GM12874 (cell line): ENCODE data around the gene AFAP1.

ENCODE experiments used
- CTCF ChIP-seq: IDR thresholded peaks from 2 replicates; pipeline ENCODE4 v1.5.1; 2011; ENCODE audit warnings: low read depth, mild to moderate bottlenecking, control low read depth, low read length, moderate library complexity; ENCODE audit not compliant: insufficient read depth

AFAP1 gene

GRCh38 chr4:7886007-7886973 is 53.4 kb downstream of the AFAP1 start:
- no peak for TF ChIP-seq CTCF

GRCh38 chr4:7885216-7886006 is 54.2 kb downstream of the AFAP1 start:
- TF ChIP-seq CTCF, result no peak

GRCh38 chr4:7880683-7881082 is 59.0 kb downstream of the AFAP1 start:
- TF ChIP-seq CTCF, result no peak

- TF ChIP-seq CTCF, result no peak
These were observed 60.5 kb downstream of the AFAP1 start for GRCh38 chr4:7879127-7879526.

GRCh38 chr4:7878323-7878722 is 61.3 kb downstream of the AFAP1 start:
- no peak for TF ChIP-seq CTCF

- no peak for TF ChIP-seq CTCF
These were observed 62.5 kb downstream of the AFAP1 start for GRCh38 chr4:7877176-7877575.

- TF ChIP-seq CTCF, result no peak
These were observed 63.3 kb downstream of the AFAP1 start for GRCh38 chr4:7876201-7876875.
